ENCODE results near the gene GEMIN5.
"Not testable (repeated sequence)": the region's sequence is repeated elsewhere in the genome, so short reads cannot be mapped to it uniquely, and the experiment has no call there.

GEMIN5 gene

GRCh38 chr5:154937718-154938466 lies at the start of gene GEMIN5:
Gene GEMIN5 (minus strand): TSS chr5:154938211. CDS start chr5:154938133, 78 bp downstream.
- peak; percentile 74 for DNase-seq

- DNase-seq, result no peak
These were observed 48.1 kb upstream of the GEMIN5 start for GRCh38 chr5:154986151-154986550.

GRCh38 chr5:154984946-154985516 lies 47.0 kb upstream of the GEMIN5 start:
- DNase-seq, result no peak

GRCh38 chr5:154978294-154978693 lies 40.3 kb upstream of the GEMIN5 start:
- DNase-seq, result not testable (repeated sequence)

- no peak for DNase-seq
These were observed 39.4 kb upstream of the GEMIN5 start for GRCh38 chr5:154977409-154977808.

- DNase-seq, result not testable (repeated sequence)
These were observed 38.1 kb upstream of the GEMIN5 start for GRCh38 chr5:154976082-154976481.

- DNase-seq, result no peak
These were observed 34.6 kb upstream of the GEMIN5 start for GRCh38 chr5:154972476-154973080.

GRCh38 chr5:154971501-154971900 lies 33.5 kb upstream of the GEMIN5 start:
- DNase-seq, result no peak

- no peak for DNase-seq
These were observed 32.7 kb upstream of the GEMIN5 start for GRCh38 chr5:154970759-154971158.

- no peak for DNase-seq
These were observed 30.9 kb upstream of the GEMIN5 start for GRCh38 chr5:154968953-154969352.

- DNase-seq, result no peak
These were observed 29.5 kb upstream of the GEMIN5 start for GRCh38 chr5:154967421-154968024.

- no peak for DNase-seq
These were observed 28.9 kb upstream of the GEMIN5 start for GRCh38 chr5:154966874-154967273.

- DNase-seq, result no peak
These were observed 28.2 kb upstream of the GEMIN5 start for GRCh38 chr5:154966081-154966841.

GRCh38 chr5:154962494-154962893 lies 24.5 kb upstream of the GEMIN5 start:
- DNase-seq, result no peak

GRCh38 chr5:154956712-154957111 lies 18.7 kb upstream of the GEMIN5 start:
- DNase-seq, result no peak

GRCh38 chr5:154949781-154950180 lies 11.8 kb upstream of the GEMIN5 start:
- no peak for DNase-seq

GRCh38 chr5:154948313-154948712 lies 10.3 kb upstream of the GEMIN5 start:
- no peak for DNase-seq

- DNase-seq, result no peak
These were observed 9.8 kb upstream of the GEMIN5 start for GRCh38 chr5:154947778-154948177.

- DNase-seq, result no peak
These were observed 7.8 kb upstream of the GEMIN5 start for GRCh38 chr5:154945695-154946301.

- DNase-seq, result no peak
These were observed 6.7 kb upstream of the GEMIN5 start for GRCh38 chr5:154944716-154945115.

GRCh38 chr5:154943527-154943926 lies 5.5 kb upstream of the GEMIN5 start:
- DNase-seq, result no peak

- DNase-seq, result peak; percentile 93
These were observed 3.0 kb upstream of the GEMIN5 start, which contains the start of gene MRPL22 for GRCh38 chr5:154940772-154941620. Gene MRPL22 (plus strand): TSS chr5:154941073. CDS start chr5:154941111, 38 bp downstream.

Data from activated T-cell treated with anti-CD3 and anti-CD28 coated beads for 4 hours (primary cell).